Endothelial cell of umbilical vein (primary cell): ENCODE results near the gene BRWD1. TPM values are rescaled to one million over a fixed set of nuclear protein-coding genes. Genes with fewer than 3 reads are reported as not detected.

Experiments
- BruUV-seq: library from RNA; stranded (reverse); fragments of 400-500 nt; replicated peaks from 2 replicates; lab custom pipeline; 2021; lab: Mats Ljungman, UMichigan
- CTCF ChIA-PET: fragments of 300-600, 350-600 bp; sonication (Branson Sonifier 250); formaldehyde crosslinking; loops from one replicate; lab custom pipeline; 2021; ENCODE audit warnings: antibody characterized with exemption, inconsistent platforms; lab: Charles Lee
- POLR2A ChIA-PET: fragments of 300-600, 350-600 bp; sonication (Branson Sonifier 250); formaldehyde crosslinking; loops from one replicate; lab custom pipeline; 2021; ENCODE audit warnings: antibody characterized with exemption, inconsistent platforms; lab: Charles Lee
- DNase-seq: peaks from one replicate; pipeline ENCODE4 v3.0.0-alpha.2; 2011; ENCODE audit warnings: low read depth, low spot score
- FAIRE-seq: peaks from 2 replicates; lab custom pipeline; 2011; peaks lifted over from hg19 to GRCh38; lab: Jason Lieb, UNC
- H2AFZ ChIP-seq: 2 replicates; pipeline ENCODE4 v1.6.0; 2012; ENCODE audit warnings: low read depth, low read length, control low read depth, inconsistent platforms
- H3K27ac ChIP-seq: 2 replicates; pipeline ENCODE4 v1.5.1; 2011; ENCODE audit warnings: low read depth, mild to moderate bottlenecking, control low read depth, low read length, moderate library complexity; ENCODE audit not compliant: insufficient read depth
- H3K27me3 ChIP-seq, 2 experiments: 2 replicates each; pipeline versions ENCODE4 v1.6.0 to v1.6.1; 2011; ENCODE audit warnings: low read length in 2 of 2, mixed read lengths in 1 of 2; ENCODE audit not compliant: control insufficient read depth in 2 of 2, insufficient read depth in 2 of 2
- H3K36me3 ChIP-seq, 2 experiments: 2 replicates in 1 of 2; 3 replicates in 1 of 2; pipeline ENCODE4 v1.5.1; 2011; ENCODE audit warnings: low read length in 2 of 2, mild to moderate bottlenecking in 1 of 2, moderate library complexity in 1 of 2; ENCODE audit not compliant: control insufficient read depth in 2 of 2, insufficient read depth in 2 of 2; ENCODE audit errors: extremely low read depth in 1 of 2
- H3K4me1 ChIP-seq: 3 replicates; pipeline ENCODE4 v1.5.1; 2011; ENCODE audit warnings: mild to moderate bottlenecking, low read length; ENCODE audit not compliant: control insufficient read depth, insufficient read depth; ENCODE audit errors: extremely low read depth
- H3K4me2 ChIP-seq: 2 replicates; pipeline ENCODE4 v1.6.1; 2011; ENCODE audit warnings: low read length, control low read depth, mixed read lengths; ENCODE audit not compliant: insufficient read depth
- H3K4me3 ChIP-seq, 3 experiments: fragments of 200-600 bp in 1 of 3; sonication (generic), shearing (Covaris generic) in 1 of 3; replicated peaks in 1 of 3; 2 replicates each; pipeline ENCODE4 v1.5.1; 2011 to 2016; ENCODE audit warnings: control low read depth in 3 of 3, low read length in 3 of 3, mild to moderate bottlenecking in 2 of 3, inconsistent platforms in 1 of 3, low read depth in 1 of 3, moderate library complexity in 1 of 3; ENCODE audit not compliant: insufficient read depth in 1 of 3
- H3K79me2 ChIP-seq: 2 replicates; pipeline ENCODE4 v1.6.0; 2012; ENCODE audit warnings: low read length, inconsistent platforms; ENCODE audit not compliant: control insufficient read depth, insufficient read depth
- H3K9ac ChIP-seq: replicated peaks from 2 replicates; pipeline ENCODE3; 2011; ENCODE audit warnings: low read length, control low read depth; ENCODE audit not compliant: insufficient read depth; ENCODE audit errors: extremely low read depth
- H3K9me1 ChIP-seq: replicated peaks from 3 replicates; pipeline ENCODE4 v1.6.0; 2011; ENCODE audit warnings: mild to moderate bottlenecking, low read length; ENCODE audit not compliant: control insufficient read depth, insufficient read depth; ENCODE audit errors: extremely low read depth
- H3K9me3 ChIP-seq: replicated peaks from 2 replicates; pipeline ENCODE4 v1.5.1; 2012; ENCODE audit warnings: low read length, inconsistent platforms; ENCODE audit not compliant: control insufficient read depth, insufficient read depth
- H4K20me1 ChIP-seq: replicated peaks from 2 replicates; pipeline ENCODE3; 2011; ENCODE audit warnings: mild to moderate bottlenecking, low read length; ENCODE audit not compliant: control insufficient read depth, insufficient read depth; ENCODE audit errors: extremely low read depth
- CTCF ChIP-seq, 2 donors: IDR thresholded peaks; 1 replicate in 1 of 2; 2 replicates in 1 of 2; pipeline ENCODE4 v1.5.1; 2011; ENCODE audit warnings: low read length in 2 of 2, mild to moderate bottlenecking in 2 of 2, moderate library complexity in 2 of 2, control low read depth in 1 of 2, inconsistent platforms in 1 of 2, low read depth in 1 of 2; ENCODE audit not compliant: insufficient read depth in 1 of 2; ENCODE audit errors: extremely low read depth in 1 of 2
- EZH2 ChIP-seq: IDR thresholded peaks from 2 replicates; pipeline ENCODE4 v1.6.1; 2012; ENCODE audit warnings: borderline replicate concordance, low read depth, mild to moderate bottlenecking, moderate library complexity, low read length, inconsistent platforms; ENCODE audit not compliant: severe bottlenecking
- FOS ChIP-seq: IDR thresholded peaks from 2 replicates; pipeline ENCODE4 v1.6.1; 2011; ENCODE audit warnings: mild to moderate bottlenecking, low read length, moderate library complexity, borderline replicate concordance; ENCODE audit not compliant: insufficient read depth
- GATA2 ChIP-seq: IDR thresholded peaks from 2 replicates; pipeline ENCODE4 v1.7.0; 2011; ENCODE audit warnings: low read depth, mild to moderate bottlenecking, moderate library complexity, mixed read lengths, low read length; ENCODE audit not compliant: insufficient read length, insufficient read depth
- JUN ChIP-seq: IDR thresholded peaks from 2 replicates; pipeline ENCODE4 v1.6.1; 2011; ENCODE audit warnings: borderline replicate concordance, low read depth; ENCODE audit not compliant: insufficient read length, insufficient read depth
- MAX ChIP-seq: IDR thresholded peaks from 2 replicates; pipeline ENCODE4 v1.6.1; 2011; ENCODE audit not compliant: insufficient read depth, insufficient read length
- MYC ChIP-seq: IDR thresholded peaks from one replicate; pipeline ENCODE4 v1.6.1; 2011; ENCODE audit warnings: mild to moderate bottlenecking, low read depth, low read length
- POLR2A ChIP-seq: IDR thresholded peaks from 2 replicates; pipeline ENCODE4 v1.6.1; 2012; ENCODE audit warnings: low read depth, mild to moderate bottlenecking, control low read depth, low read length
- POLR2AphosphoS5 ChIP-seq: IDR thresholded peaks from 2 replicates; pipeline ENCODE4 v1.6.1; 2012; ENCODE audit warnings: low read depth, mild to moderate bottlenecking, control low read depth, low read length, moderate library complexity; ENCODE audit not compliant: insufficient read depth
- dilution Hi-C: fragments of 300-500 bp; cut with MboI; formaldehyde crosslinking; loops from one replicate; pipeline ENCODE4 v1.15.0; 2019; ENCODE audit warnings: low sequenced_read_pairs; ENCODE audit not compliant: extremely low pct_ligation_motif_present
- intact Hi-C: fragments of 100-400 bp; cut with micrococcal nuclease; formaldehyde crosslinking; loops from one replicate; pipeline ENCODE4 v1.10.0; 2022
- polyA plus RNA-seq, 4 experiments: library from polyadenylated mRNA; depleted of rRNA in 3 of 4; stranded (reverse) in 3 of 4; unstranded in 1 of 4; fragments of >200 nt; gene quantifications; 2 replicates each; pipeline versions ENCODE4 v1.2.1 to v1.2.3, GENCODE V29; 2011 to 2012; ENCODE audit warnings: missing spikeins in 1 of 4
- total RNA-seq: library from RNA; stranded (reverse); gene quantifications from 2 replicates; pipeline ENCODE4 v1.2.3, GENCODE V29; 2021

The BRWD1 gene
- total and polyA plus RNA-seq, 2 donors (not counting 3 experiments of a cell fraction or from before 2014, with no cell fraction given), result 6.1 to 33.2 TPM

- intact Hi-C loops, result no loop called here
- no peak for FAIRE-seq
- no peaks in the 10 kb centered on the region for H4K20me1 ChIP-seq
- no peak for DNase-seq
- H3K4me2 ChIP-seq, result no peak overlapping the region
- no peaks in the 10 kb centered on the region for H3K9me3 ChIP-seq
- H2AFZ ChIP-seq, result no peak overlapping the region
- H3K9ac ChIP-seq, result no peak overlapping the region
- H3K27ac ChIP-seq, result no peak overlapping the region
- BruUV-seq, result no TSS peak
- TF ChIP-seq GATA2 (no peak), CTCF (IDR thresholded peaks at IDR 0.05; ENCODE audit: extremely low read depth in 1 of 2, insufficient read depth in 1 of 2, low read depth in 1 of 2, low read length in 2 of 2) (no peak), POLR2AphosphoS5 (no peak), FOS (no peak), MAX (no peak), EZH2 (no peak), JUN (no peak), POLR2A (no peak), MYC (no peak)
- H3K27me3 ChIP-seq, result no peaks in the 10 kb centered on the region
- POLR2A ChIA-PET, result no interaction called here
- no peaks in the 10 kb centered on the region for H3K4me1 ChIP-seq
- no peak overlapping the region for H3K4me3 ChIP-seq
- H3K9me1 ChIP-seq, result no peaks in the 10 kb centered on the region
- no peaks in the 10 kb centered on the region for H3K79me2 ChIP-seq
- H3K36me3 ChIP-seq, result peaks cover 0 to 10% of the 10 kb centered on the region in 2 experiments
- CTCF ChIA-PET, result interaction anchor here (0.8 to 1.4 kb wide), 2 partner anchors 10 to 12 kb away, joined by 3 to 4 read pairs; no protein-coding TSS in a partner anchor
- dilution Hi-C loops, result no loop called here
Observed at GRCh38 chr21:39208624-39209333, 104.7 kb downstream of the BRWD1 start.
